GM12874 (cell line): ENCODE results near the gene SYNE2.

Experiments
- CTCF ChIP-seq: IDR thresholded peaks from 2 replicates; pipeline ENCODE4 v1.5.1; 2011; ENCODE audit warnings: low read depth, mild to moderate bottlenecking, control low read depth, low read length, moderate library complexity; ENCODE audit not compliant: insufficient read depth

SYNE2 gene

GRCh38 chr14:64247195-64247594 lies 394.4 kb downstream of the SYNE2 start:
- no peak for TF ChIP-seq CTCF

GRCh38 chr14:64248689-64249088 lies 395.9 kb downstream of the SYNE2 start:
- TF ChIP-seq CTCF: no peak

GRCh38 chr14:64249363-64249762 lies 396.6 kb downstream of the SYNE2 start:
- no peak for TF ChIP-seq CTCF

- no peak for TF ChIP-seq CTCF
Observed at GRCh38 chr14:64253672-64254071, 400.9 kb downstream of the SYNE2 start.

GRCh38 chr14:64255756-64256155 lies 403.0 kb downstream of the SYNE2 start:
- TF ChIP-seq CTCF: no peak

- TF ChIP-seq CTCF: no peak
Observed at GRCh38 chr14:64260418-64260817, 407.6 kb downstream of the SYNE2 start.

GRCh38 chr14:64265222-64265621 lies 412.4 kb downstream of the SYNE2 start:
- no peak for TF ChIP-seq CTCF

GRCh38 chr14:64266239-64266638 lies 413.4 kb downstream of the SYNE2 start:
- TF ChIP-seq CTCF: no peak
